Spleen (tissue), 11 donors: ENCODE results near the gene EFCAB8. TPM values are rescaled to one million over a fixed set of nuclear protein-coding genes. Genes with fewer than 3 reads are reported as not detected.

ENCODE experiments used
- DNase-seq: peaks from one replicate; pipeline ENCODE4 v3.0.0-alpha.2; 2020
- H3K27ac ChIP-seq, 8 donors: fragments of 200-600 bp; sonication (generic) in 7 of 8; 1 replicate in 4 of 8; 2 replicates in 4 of 8; pipeline versions ENCODE4 v1.5.0 to v1.8.0; 2016 to 2021; ENCODE audit warnings: inconsistent platforms in 4 of 8, mild to moderate bottlenecking in 4 of 8, moderate library complexity in 1 of 8
- H3K27me3 ChIP-seq, 7 donors: fragments of 200-600 bp; sonication (generic) in 6 of 7; replicated peaks in 1 of 7; 1 replicate in 4 of 7; 2 replicates in 3 of 7; pipeline versions ENCODE4 v1.5.0 to v1.8.0; 2016 to 2021; ENCODE audit warnings: inconsistent platforms in 3 of 7, mild to moderate bottlenecking in 1 of 7
- H3K36me3 ChIP-seq, 6 donors: fragments of 200-600 bp; sonication (generic) in 5 of 6; 1 replicate in 4 of 6; 2 replicates in 2 of 6; pipeline versions ENCODE4 v1.5.0 to v1.8.0; 2016 to 2021; ENCODE audit warnings: inconsistent platforms in 2 of 6
- H3K4me1 ChIP-seq, 6 donors: fragments of 200-600 bp; sonication (generic) in 5 of 6; 1 replicate in 3 of 6; 2 replicates in 3 of 6; pipeline versions ENCODE4 v1.5.0 to v1.8.0; 2016 to 2021; ENCODE audit warnings: inconsistent platforms in 3 of 6
- H3K4me3 ChIP-seq, 8 donors: fragments of 200-600 bp; sonication (generic) in 7 of 8; 1 replicate in 4 of 8; 2 replicates in 4 of 8; pipeline versions ENCODE4 v1.5.0 to v1.8.0; 2016 to 2021; ENCODE audit warnings: inconsistent platforms in 4 of 8, mild to moderate bottlenecking in 4 of 8, moderate library complexity in 2 of 8
- H3K9me3 ChIP-seq, 8 donors: fragments of 200-600 bp; sonication (generic) in 7 of 8; 1 replicate in 4 of 8; 2 replicates in 4 of 8; pipeline versions ENCODE4 v1.5.0 to v1.8.0; 2016 to 2021; ENCODE audit warnings: inconsistent platforms in 4 of 8
- POLR2A ChIP-seq, 3 donors: fragments of 450-650 bp; IDR thresholded peaks; one replicate each; pipeline ENCODE4 v1.5.1; 2017; ENCODE audit warnings: antibody characterized with exemption in 3 of 3, mild to moderate bottlenecking in 1 of 3
- POLR2AphosphoS5 ChIP-seq, 3 donors: sonication (generic); formaldehyde crosslinking; IDR thresholded peaks; one replicate each; pipeline ENCODE4 v1.5.1; 2017; ENCODE audit warnings: antibody characterized with exemption in 3 of 3
- WGBS, 5 donors: extraction: QIAGEN DNeasy Blood & Tissue Kit in 3 of 5; methylation state at CpG; one replicate each; pipeline versions ENCODE4 v1.1.5 to v1.1.7; 2013 to 2018; 5-methylcytosine and 5-hydroxymethylcytosine counted together
- intact Hi-C: fragments of 100-400 bp; cut with DNase I; formaldehyde crosslinking; loops from one replicate; pipeline ENCODE4 v1.15.0; 2023; ENCODE audit warnings: low total_unique reads
- polyA plus RNA-seq, 3 donors: library from polyadenylated mRNA; stranded (reverse); fragments of 200-250 nt; gene quantifications; one replicate each; pipeline ENCODE4 v1.2.1, GENCODE V29; 2013
- total RNA-seq, 7 donors: library from RNA; depleted of rRNA in 3 of 7; stranded (reverse); fragments of >200 nt in 3 of 7; fragmentation: NEBNext Ultra II Directional in 4 of 7; extraction: Animal tissue kit (Norgen Biotek cat#: 25700) in 4 of 7; gene quantifications; one replicate each; pipeline versions ENCODE4 v1.1.0 to v1.2.1, GENCODE V29; 2016 to 2021
- TF ChIP-seq, protein P1 (sequence below), 11 experiments: fragments of 200-600 bp in 7 of 11; fragments of 450-650 bp in 4 of 11; sonication (generic) in 4 of 11; IDR thresholded peaks in 8 of 11; conservative IDR thresholded peaks in 3 of 11; 1 replicate in 7 of 11; 2 replicates in 4 of 11; pipeline versions ENCODE4 v1.4.0 to v1.8.0; 2016 to 2021; ENCODE audit warnings: antibody characterized with exemption in 11 of 11, inconsistent platforms in 4 of 11, mild to moderate bottlenecking in 1 of 11
- donor health status: healthy with polysubstance abuse.
- donor health status: DM: no; HTN: no; CAD: no; lungs with moderate emphysema.
- donor health status: DM: no; HTN: no; CAD: no.
- donor health status: Bipolar disorder and iron deficiency.
- donor health status: healthy.
- donor health status: DM: no; HTN: no; CAD: no.
- donor health status: DM: yes; HTN: yes; CAD: no.

Gene EFCAB8
- total and polyA plus RNA-seq, 10 donors: 0.06 to 4.2 (median 1.0) TPM

DNA sequence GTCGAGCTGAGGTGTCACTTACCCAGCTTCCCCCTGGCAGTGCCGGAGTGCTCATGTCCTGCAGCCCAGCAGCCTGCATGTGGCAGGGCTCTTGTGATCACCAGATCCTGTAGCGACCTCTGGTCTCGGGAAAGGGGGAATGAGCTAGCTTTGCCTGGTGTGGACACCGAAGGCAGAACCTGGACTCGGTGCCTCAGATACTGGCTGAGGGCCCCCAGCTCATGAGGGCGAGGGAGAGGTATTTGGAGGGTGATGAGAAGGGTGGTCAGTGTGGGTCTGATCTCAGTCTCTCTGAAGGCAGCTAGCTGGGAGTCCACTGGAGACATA, 119.2 kb downstream of the EFCAB8 start:
- H3K36me3 ChIP-seq: no peaks in the 10 kb centered on the region
- TF ChIP-seq POLR2AphosphoS5 (IDR thresholded peaks at IDR 0.05): no peak
- no peak for TF ChIP-seq POLR2A (IDR thresholded peaks at IDR 0.05)
- TF ChIP-seq, protein P1, sequence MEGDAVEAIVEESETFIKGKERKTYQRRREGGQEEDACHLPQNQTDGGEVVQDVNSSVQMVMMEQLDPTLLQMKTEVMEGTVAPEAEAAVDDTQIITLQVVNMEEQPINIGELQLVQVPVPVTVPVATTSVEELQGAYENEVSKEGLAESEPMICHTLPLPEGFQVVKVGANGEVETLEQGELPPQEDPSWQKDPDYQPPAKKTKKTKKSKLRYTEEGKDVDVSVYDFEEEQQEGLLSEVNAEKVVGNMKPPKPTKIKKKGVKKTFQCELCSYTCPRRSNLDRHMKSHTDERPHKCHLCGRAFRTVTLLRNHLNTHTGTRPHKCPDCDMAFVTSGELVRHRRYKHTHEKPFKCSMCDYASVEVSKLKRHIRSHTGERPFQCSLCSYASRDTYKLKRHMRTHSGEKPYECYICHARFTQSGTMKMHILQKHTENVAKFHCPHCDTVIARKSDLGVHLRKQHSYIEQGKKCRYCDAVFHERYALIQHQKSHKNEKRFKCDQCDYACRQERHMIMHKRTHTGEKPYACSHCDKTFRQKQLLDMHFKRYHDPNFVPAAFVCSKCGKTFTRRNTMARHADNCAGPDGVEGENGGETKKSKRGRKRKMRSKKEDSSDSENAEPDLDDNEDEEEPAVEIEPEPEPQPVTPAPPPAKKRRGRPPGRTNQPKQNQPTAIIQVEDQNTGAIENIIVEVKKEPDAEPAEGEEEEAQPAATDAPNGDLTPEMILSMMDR (IDR thresholded peaks at IDR 0.05 in 8 of 11, conservative IDR thresholded peaks at IDR 0.05 in 3 of 11): no peak
- DNase-seq: no peak
- peaks cover 0 to 13% (median 3%) of the 10 kb centered on the region in 6 donors for H3K4me1 ChIP-seq
- H3K27ac ChIP-seq: no peak overlapping the region
- H3K27me3 ChIP-seq: no peaks in the 10 kb centered on the region
- WGBS, 5 donors: 83 to 91% (median 90%) methylated on average over 7 of the region's 7 CpGs
- intact Hi-C loops: no loop called here
- H3K9me3 ChIP-seq: peaks cover 0 to 15% (median 0%) of the 10 kb centered on the region in 8 donors
- H3K4me3 ChIP-seq: no peak overlapping the region

- Histone ChIP-seq H3K36me3 (no peaks in the 10 kb centered on the region), H3K9me3 (peaks cover 0 to 15% (median 0%) of the 10 kb centered on the region in 8 donors), H3K4me1 (no peaks in the 10 kb centered on the region), H3K27ac (no peak overlapping the region), H3K27me3 (no peaks in the 10 kb centered on the region), H3K4me3 (no peak overlapping the region)
- DNase-seq: peak; percentile 38
- 79 to 88% (median 84%) methylated on average over 6 to 9 of the region's 9 CpGs for WGBS, 5 donors
- intact Hi-C loops: no loop called here
- TF ChIP-seq, protein P1 (IDR thresholded peaks at IDR 0.05 in 8 of 11, conservative IDR thresholded peaks at IDR 0.05 in 3 of 11): no peak
- no peak for TF ChIP-seq POLR2A (IDR thresholded peaks at IDR 0.05)
- TF ChIP-seq POLR2AphosphoS5 (IDR thresholded peaks at IDR 0.05): no peak
Observed at GRCh38 chr20:32979201-32979998, 120.7 kb downstream of the EFCAB8 start.

DNA sequence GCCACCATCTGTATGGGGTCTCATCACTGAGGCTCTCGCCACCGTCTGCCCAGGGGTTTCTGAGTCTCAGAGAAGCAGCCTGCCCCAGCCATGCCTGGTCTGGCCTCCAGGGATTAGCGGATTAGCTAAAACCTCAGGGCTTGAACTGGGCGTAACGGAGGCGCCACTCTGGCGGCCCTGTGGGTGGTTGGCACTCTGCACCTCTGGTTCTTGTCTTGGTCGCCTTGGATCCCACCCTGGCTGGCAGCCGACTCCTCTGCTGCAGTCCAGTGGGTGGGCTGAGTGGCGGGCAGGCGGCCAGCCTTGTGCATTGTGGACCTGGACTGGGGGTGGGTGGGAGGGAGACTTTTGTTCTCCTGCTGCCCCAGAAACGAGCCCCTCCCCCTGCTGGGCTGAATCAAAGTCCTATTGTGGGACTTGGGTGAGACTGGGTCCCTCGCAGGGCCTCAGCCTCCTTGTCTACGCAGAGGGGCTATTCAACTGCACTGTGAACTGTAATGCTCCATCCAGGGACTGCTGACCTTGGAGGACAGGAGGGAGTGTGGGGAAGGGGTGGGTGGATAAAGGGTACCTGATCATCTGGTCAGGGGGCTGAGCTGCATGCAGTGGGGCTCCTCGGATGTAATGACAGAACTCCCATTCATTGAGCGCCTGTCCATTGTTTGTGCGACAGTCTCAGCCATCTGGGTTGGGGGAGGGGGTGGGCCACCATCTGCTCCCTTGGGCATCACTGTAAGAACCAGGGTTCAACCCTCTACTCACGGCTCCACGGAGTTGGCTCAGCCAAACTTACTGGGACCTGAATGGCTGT, 121.6 kb downstream of the EFCAB8 start:
- intact Hi-C loops: no loop called here
- Histone ChIP-seq H3K27ac (no peak overlapping the region), H3K4me1 (no peaks in the 10 kb centered on the region), H3K4me3 (no peak overlapping the region), H3K9me3 (peaks cover 0 to 15% (median 0%) of the 10 kb centered on the region in 8 donors), H3K27me3 (no peaks in the 10 kb centered on the region), H3K36me3 (no peaks in the 10 kb centered on the region)
- no peak for TF ChIP-seq POLR2A (IDR thresholded peaks at IDR 0.05)
- TF ChIP-seq POLR2AphosphoS5 (IDR thresholded peaks at IDR 0.05): no peak
- TF ChIP-seq, protein P1 (IDR thresholded peaks at IDR 0.05 in 8 of 11, conservative IDR thresholded peaks at IDR 0.05 in 3 of 11): no peak
- WGBS, 5 donors: 86 to 95% (median 91%) methylated on average over 13 to 19 of the region's 19 CpGs
- peak; percentile 61 for DNase-seq

DNA sequence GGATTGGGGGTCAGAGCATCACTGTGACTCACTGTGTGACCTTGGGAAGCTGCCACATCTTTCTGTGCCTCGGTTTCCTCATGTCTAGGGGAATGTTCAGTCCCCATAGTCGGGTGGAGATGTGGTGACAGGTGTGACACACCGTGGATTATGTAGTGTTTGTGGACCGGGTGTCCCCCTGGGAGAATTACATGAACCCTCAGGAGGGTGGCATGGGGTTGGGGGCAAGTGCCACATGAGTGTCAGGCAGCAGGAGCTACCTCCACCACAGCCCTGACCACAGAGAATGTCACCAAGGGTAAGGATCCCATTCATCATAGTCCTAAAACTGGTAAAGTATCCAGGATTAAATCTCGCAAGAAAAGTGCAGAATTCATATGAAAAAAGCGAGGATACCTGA, 122.3 kb downstream of the EFCAB8 start:
- Histone ChIP-seq H3K27ac (no peak overlapping the region), H3K9me3 (peaks cover 0 to 15% (median 0%) of the 10 kb centered on the region in 8 donors), H3K4me1 (no peaks in the 10 kb centered on the region), H3K36me3 (no peaks in the 10 kb centered on the region), H3K27me3 (no peaks in the 10 kb centered on the region), H3K4me3 (no peak overlapping the region)
- DNase-seq: no peak
- TF ChIP-seq, protein P1 (IDR thresholded peaks at IDR 0.05 in 8 of 11, conservative IDR thresholded peaks at IDR 0.05 in 3 of 11): no peak
- TF ChIP-seq POLR2A (IDR thresholded peaks at IDR 0.05) (no peak), POLR2AphosphoS5 (IDR thresholded peaks at IDR 0.05) (no peak)
- 81 to 90% (median 88%) methylated on average over 6 of the region's 6 CpGs for WGBS, 5 donors
- intact Hi-C loops: no loop called here
